HG03103 (cell line): ENCODE measurements around the gene KLRC2.
A peak's percentile ranks its signal among the peaks of the same experiment; 100 is the strongest.
"Not testable (repeated sequence)": the region's sequence is repeated elsewhere in the genome, so short reads cannot be mapped to it uniquely, and the experiment has no call there.

Experiments used
- ATAC-seq: cut with Tn5 transposase; IDR thresholded peaks from one replicate; pipeline ENCODE4 v1.9.1; 2021; ENCODE audit warnings: low read depth; ENCODE audit not compliant: unreplicated experiment

KLRC2 gene

GRCh38 chr12:10406725-10407124, 29.1 kb downstream of the KLRC2 start:
- ATAC-seq: no peak

DNA sequence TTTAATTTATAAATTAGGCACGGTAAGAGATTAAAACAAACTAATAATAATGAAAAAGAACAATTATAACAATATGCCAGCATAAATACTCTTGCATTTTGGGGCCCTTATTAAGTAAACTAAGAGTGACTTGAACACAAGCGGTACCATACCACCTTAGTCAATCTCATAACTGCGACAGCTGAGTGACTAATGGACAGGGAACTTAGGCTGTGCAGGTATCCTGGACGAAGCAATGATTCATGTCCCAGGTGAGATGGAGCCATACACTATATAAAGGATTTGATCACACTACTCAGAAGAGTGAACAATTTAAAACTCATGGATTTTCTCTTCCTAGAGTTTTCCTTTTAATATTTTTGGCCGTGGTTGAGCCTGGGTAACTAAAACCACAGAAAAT, 30.5 kb downstream of the KLRC2 start:
- ATAC-seq: no peak

DNA sequence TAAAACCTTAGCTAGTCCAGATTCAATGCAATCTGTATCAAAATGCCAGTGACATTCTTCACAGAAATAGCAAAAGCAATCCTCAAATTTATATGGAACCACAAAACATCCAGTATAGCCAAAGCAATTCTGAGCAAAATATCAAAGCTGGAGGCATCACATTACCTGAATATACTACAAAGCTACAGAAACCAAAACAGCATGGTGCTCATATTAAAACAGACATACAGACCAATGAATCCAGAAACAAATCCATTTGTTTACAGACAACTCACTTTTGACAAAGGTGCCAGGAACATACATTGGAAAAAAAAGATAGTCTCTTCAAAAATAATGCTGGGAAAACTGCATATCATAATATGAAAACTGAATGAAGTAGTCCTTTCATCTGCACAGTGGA, 31.0 kb downstream of the KLRC2 start:
- no peak for ATAC-seq

- ATAC-seq: no peak
These were observed 35.0 kb downstream of the KLRC2 start for GRCh38 chr12:10400829-10401228.

DNA sequence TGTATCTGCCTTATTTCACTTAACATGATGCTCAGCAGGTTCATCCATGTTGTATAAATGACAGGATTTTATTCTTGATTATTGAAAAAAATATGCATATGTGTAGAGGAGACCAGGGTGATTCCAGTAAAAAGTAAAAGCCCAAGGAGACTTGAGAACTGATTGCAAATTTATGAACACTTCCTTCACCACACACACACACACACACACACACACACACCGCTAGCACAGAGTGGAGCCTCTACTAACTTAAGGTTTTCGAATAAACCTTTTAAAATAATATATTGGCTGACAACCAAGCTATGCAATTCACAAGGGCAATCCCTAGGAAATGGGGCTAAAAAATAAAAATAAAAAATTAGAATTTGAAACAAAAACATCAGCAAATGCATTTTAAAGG, 37.6 kb downstream of the KLRC2 start:
- ATAC-seq: no peak

GRCh38 chr12:10397296-10397695, 38.5 kb downstream of the KLRC2 start:
- no peak for ATAC-seq

GRCh38 chr12:10396176-10396575, 39.6 kb downstream of the KLRC2 start:
- not testable (repeated sequence) for ATAC-seq

DNA sequence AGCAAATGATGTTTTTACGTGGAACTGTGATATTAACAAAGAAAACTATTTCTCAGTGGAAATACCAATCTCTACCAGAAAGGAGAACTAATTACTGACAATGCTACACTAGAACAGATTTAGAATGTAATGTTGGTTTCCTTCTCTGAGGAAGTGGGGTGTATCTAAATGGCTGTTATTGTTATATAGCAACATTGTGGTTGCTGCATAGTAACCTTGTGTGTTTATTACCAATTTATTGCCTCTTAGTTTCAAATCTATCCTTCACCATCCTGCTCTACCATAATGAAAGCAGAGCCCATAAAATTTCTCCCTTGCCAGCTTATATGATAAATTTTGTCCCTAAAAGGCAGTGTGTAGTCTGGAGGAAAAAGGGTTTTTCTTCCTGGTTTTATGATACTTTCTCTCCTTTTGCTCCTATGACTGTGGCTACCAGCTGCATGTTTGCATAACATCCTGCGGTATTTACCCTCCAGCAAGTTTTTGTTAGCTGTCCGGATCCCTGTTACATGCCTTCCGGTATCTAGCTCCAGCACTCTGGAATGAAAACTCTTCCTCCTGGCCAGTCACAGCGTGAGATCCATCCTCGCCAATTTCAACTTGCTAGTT, 40.3 kb downstream of the KLRC2 start:
- peak; percentile 90 for ATAC-seq

GRCh38 chr12:10394531-10395152, 41.2 kb downstream of the KLRC2 start:
- not testable (repeated sequence) for ATAC-seq

- ATAC-seq: no peak
These were observed 42.5 kb downstream of the KLRC2 start for GRCh38 chr12:10393291-10393690.

GRCh38 chr12:10392394-10392930, 43.3 kb downstream of the KLRC2 start:
- ATAC-seq: no peak

DNA sequence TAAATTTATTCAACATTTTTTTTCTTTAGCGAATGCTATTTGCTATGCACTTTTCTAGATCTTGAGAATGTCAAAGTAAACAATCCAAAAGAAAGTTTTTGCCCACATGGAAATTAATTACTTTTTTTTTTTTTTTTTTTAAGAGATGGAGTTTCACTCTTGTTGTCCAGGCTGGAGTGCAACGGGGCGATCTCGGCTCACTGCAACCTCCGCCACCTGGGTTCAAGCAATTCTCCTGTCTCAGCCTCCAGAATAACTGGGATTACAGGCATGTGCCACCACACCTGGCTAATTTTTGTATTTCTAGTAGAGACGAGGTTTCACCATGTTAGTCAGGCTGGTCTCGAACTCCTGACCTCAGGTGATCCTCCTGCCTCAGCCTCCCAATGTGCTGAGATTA, 44.8 kb downstream of the KLRC2 start:
- ATAC-seq: not testable (repeated sequence)

DNA sequence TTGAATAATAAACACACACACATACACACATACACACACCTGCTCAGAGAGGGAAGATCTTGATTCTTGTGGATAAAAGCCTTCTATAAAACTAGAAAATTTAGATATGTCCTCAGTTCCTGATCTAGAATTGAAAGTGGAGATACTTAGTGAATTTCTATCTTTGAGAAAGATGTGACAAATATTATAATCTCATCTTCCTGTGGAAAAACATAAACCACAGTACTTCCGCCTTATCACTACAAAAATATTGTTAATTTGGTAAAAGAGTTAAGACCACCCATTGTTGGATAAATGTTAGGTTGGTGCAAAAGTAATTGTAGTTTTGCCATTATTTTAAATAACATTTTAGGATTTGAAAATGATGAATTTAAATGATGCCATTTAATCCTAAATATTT, 45.9 kb downstream of the KLRC2 start, which contains the start of gene KLRK1:
TSS of gene KLRK1 (minus strand) at position 138 of the 400 bp plus-strand sequence. CDS start 1,231 bp downstream, outside the sequence.
- no peak for ATAC-seq

GRCh38 chr12:10388624-10389413, 47.0 kb downstream of the KLRC2 start:
- no peak for ATAC-seq

- not testable (repeated sequence) for ATAC-seq
These were observed 48.3 kb downstream of the KLRC2 start for GRCh38 chr12:10387498-10387897.

DNA sequence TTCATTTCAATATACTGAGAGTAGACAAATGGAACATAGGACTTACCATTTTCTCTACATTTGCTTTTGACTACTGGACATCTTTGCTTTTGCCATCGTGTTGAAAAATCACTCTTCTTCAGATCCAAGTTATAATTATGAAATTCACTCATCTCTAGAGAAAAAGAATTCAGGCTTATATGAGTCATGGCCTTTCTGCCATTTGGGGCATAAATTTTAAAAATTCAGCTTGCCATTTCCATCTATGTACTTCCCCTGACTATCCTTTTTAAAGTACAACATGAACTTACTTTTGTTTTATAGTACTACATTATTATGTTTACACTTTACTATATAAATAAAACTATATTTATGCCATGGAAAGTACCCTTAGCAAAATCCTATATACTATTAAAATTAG, 49.0 kb downstream of the KLRC2 start:
- no peak for ATAC-seq

- no peak for ATAC-seq
These were observed 50.6 kb downstream of the KLRC2 start for GRCh38 chr12:10385166-10385613.

GRCh38 chr12:10384191-10384590, 51.6 kb downstream of the KLRC2 start:
- no peak for ATAC-seq

DNA sequence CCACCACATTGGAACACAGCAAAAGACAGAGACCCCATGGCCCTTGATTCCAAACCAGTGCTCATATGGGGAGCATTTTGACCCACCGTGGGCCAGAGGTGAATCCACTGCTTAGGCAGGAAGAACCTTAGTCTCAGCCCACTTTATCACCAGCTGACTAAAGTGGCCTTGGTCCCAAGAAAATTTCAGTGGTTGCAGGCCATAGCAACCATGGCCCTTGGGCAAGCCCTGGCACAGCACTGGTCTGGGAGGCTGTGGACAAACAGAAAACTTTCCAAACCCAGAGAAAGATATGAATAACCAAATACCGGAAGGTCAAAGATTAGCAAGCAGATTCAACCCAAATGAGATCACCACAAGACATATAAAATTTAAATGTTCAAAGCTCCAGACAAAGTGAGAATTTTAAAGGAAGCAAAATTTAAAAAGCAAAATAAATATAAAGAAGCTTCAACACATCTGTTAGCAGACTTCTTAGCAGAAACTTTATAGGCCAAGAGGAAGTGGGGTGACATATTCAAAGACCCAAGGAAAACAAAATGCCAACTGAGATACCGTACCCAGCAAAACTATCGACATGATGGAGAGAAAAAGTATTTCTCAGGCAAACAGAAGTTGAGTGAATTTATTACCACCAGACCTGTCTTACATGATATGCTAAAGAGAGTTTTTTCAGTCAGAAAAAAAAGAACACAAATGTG, 53.7 kb downstream of the KLRC2 start:
- ATAC-seq: no peak
